Measurements from ENCODE around the gene SDHB.

SDHB gene

GRCh38 chr1:17097787-17098186 is 44.0 kb upstream of the SDHB start:
- H3K27ac Mint-ChIP-seq = peak overlapping the region in 1 of 3 experiments; percentile 87
- TF ChIP-seq CTCF (IDR thresholded peaks at IDR 0.05; ENCODE audit: unreplicated experiment in 3 of 3) = no peak
- H3K36me3 Mint-ChIP-seq (ENCODE audit: low read depth) = no peaks in the 10 kb centered on the region
- H3K4me1 Mint-ChIP-seq = peaks cover 18% of the 10 kb centered on the region
- H3K4me3 Mint-ChIP-seq = no peak overlapping the region
- no peaks in the 10 kb centered on the region for H3K9me3 Mint-ChIP-seq
- H3K27me3 Mint-ChIP-seq (ENCODE audit: low read depth) = peaks cover 21% of the 10 kb centered on the region

- Mint-ChIP-seq H3K36me3 (ENCODE audit: low read depth) (no peaks in the 10 kb centered on the region), H3K4me1 (peaks cover 18% of the 10 kb centered on the region), H3K9me3 (peaks cover 3% of the 10 kb centered on the region), H3K27ac (peak overlapping the region in 1 of 3 experiments; percentile 87), H3K27me3 (ENCODE audit: low read depth) (peaks cover 21% of the 10 kb centered on the region), H3K4me3 (no peak overlapping the region)
- no peak for TF ChIP-seq CTCF (IDR thresholded peaks at IDR 0.05; ENCODE audit: unreplicated experiment in 3 of 3)
Observed at GRCh38 chr1:17097147-17097546, 43.3 kb upstream of the SDHB start.

- peaks cover 6% of the 10 kb centered on the region for H3K9me3 Mint-ChIP-seq
Observed at GRCh38 chr1:17096584-17096983, 42.8 kb upstream of the SDHB start.

GRCh38 chr1:17095141-17095540 is 41.3 kb upstream of the SDHB start:
- no peak overlapping the region for H3K27ac Mint-ChIP-seq
- H3K36me3 Mint-ChIP-seq (ENCODE audit: low read depth) = no peaks in the 10 kb centered on the region
- H3K4me3 Mint-ChIP-seq = no peak overlapping the region

More at GRCh38 chr1:17096584-17096983, 42.8 kb upstream of the SDHB start:
- Mint-ChIP-seq H3K4me1 (peaks cover 18% of the 10 kb centered on the region), H3K4me3 (no peak overlapping the region), H3K27ac (no peak overlapping the region), H3K36me3 (ENCODE audit: low read depth) (no peaks in the 10 kb centered on the region), H3K27me3 (ENCODE audit: low read depth) (peaks cover 21% of the 10 kb centered on the region)
- TF ChIP-seq CTCF (IDR thresholded peaks at IDR 0.05; ENCODE audit: unreplicated experiment in 3 of 3) = no peak

GRCh38 chr1:17094664-17095063 is 40.8 kb upstream of the SDHB start:
- Mint-ChIP-seq H3K4me1 (peaks cover 14% of the 10 kb centered on the region), H3K36me3 (ENCODE audit: low read depth) (no peaks in the 10 kb centered on the region), H3K27me3 (ENCODE audit: low read depth) (peaks cover 25% of the 10 kb centered on the region), H3K27ac (no peak overlapping the region), H3K4me3 (no peak overlapping the region), H3K9me3 (peaks cover 7% of the 10 kb centered on the region)
- TF ChIP-seq CTCF (IDR thresholded peaks at IDR 0.05; ENCODE audit: unreplicated experiment in 3 of 3) = no peak

More at GRCh38 chr1:17095141-17095540, 41.3 kb upstream of the SDHB start:
- Mint-ChIP-seq H3K9me3 (peaks cover 7% of the 10 kb centered on the region), H3K4me1 (peaks cover 14% of the 10 kb centered on the region), H3K27me3 (ENCODE audit: low read depth) (peaks cover 22% of the 10 kb centered on the region)
- no peak for TF ChIP-seq CTCF (IDR thresholded peaks at IDR 0.05; ENCODE audit: unreplicated experiment in 3 of 3)

- Mint-ChIP-seq H3K36me3 (ENCODE audit: low read depth) (no peaks in the 10 kb centered on the region), H3K9me3 (peaks cover 7% of the 10 kb centered on the region), H3K27ac (no peak overlapping the region), H3K4me1 (peaks cover 10% of the 10 kb centered on the region), H3K4me3 (no peak overlapping the region), H3K27me3 (ENCODE audit: low read depth) (peaks cover 21% of the 10 kb centered on the region)
- no peak for TF ChIP-seq CTCF (IDR thresholded peaks at IDR 0.05; ENCODE audit: unreplicated experiment in 3 of 3)
Observed at GRCh38 chr1:17093822-17094393, 40.1 kb upstream of the SDHB start.

Data from nephron (organoid).